Neuronal stem cell (in vitro differentiated cells): ENCODE results near the gene CRYAB.

Source experiments
- DNase-seq: peaks from one replicate; pipeline ENCODE4 v3.0.0-alpha.2; 2013; ENCODE audit warnings: low spot score
- H2AFZ ChIP-seq: one replicate; pipeline ENCODE4 v1.6.1; 2013; ENCODE audit warnings: mild to moderate bottlenecking, low read length, inconsistent platforms
- H2AK5ac ChIP-seq: 2 replicates; pipeline ENCODE4 v1.6.1; 2013; ENCODE audit warnings: low read depth, mild to moderate bottlenecking, inconsistent platforms, low read length, moderate library complexity, mixed read lengths
- H2BK120ac ChIP-seq: 2 replicates; pipeline ENCODE4 v1.6.1; 2013; ENCODE audit warnings: low read depth, mild to moderate bottlenecking, inconsistent platforms, low read length, moderate library complexity, mixed read lengths
- H2BK12ac ChIP-seq: one replicate; pipeline ENCODE4 v1.6.1; 2013; ENCODE audit warnings: low read length, inconsistent platforms
- H2BK15ac ChIP-seq: 2 replicates; pipeline ENCODE4 v1.6.1; 2013; ENCODE audit warnings: mild to moderate bottlenecking, low read length, inconsistent platforms, mixed read lengths
- H2BK5ac ChIP-seq: one replicate; pipeline ENCODE4 v1.6.1; 2013; ENCODE audit warnings: inconsistent platforms, mild to moderate bottlenecking, low read length, moderate library complexity
- H3K14ac ChIP-seq: one replicate; pipeline ENCODE4 v1.6.1; 2013; ENCODE audit warnings: low read length, inconsistent platforms
- H3K18ac ChIP-seq: 2 replicates; pipeline ENCODE4 v1.6.1; 2013; ENCODE audit warnings: low read length, inconsistent platforms
- H3K23ac ChIP-seq: 2 replicates; pipeline ENCODE4 v1.6.1; 2013; ENCODE audit warnings: low read depth, mild to moderate bottlenecking, mixed read lengths, low read length, inconsistent platforms; ENCODE audit not compliant: poor library complexity
- H3K27ac ChIP-seq: replicated peaks from 3 replicates; pipeline ENCODE4 v1.5.1; 2013; ENCODE audit warnings: low read length, inconsistent platforms
- H3K27me3 ChIP-seq, 3 experiments: 2 replicates each; pipeline ENCODE4 v1.6.1; 2013; ENCODE audit warnings: low read length in 3 of 3, mild to moderate bottlenecking in 2 of 3, inconsistent platforms in 1 of 3, low read depth in 1 of 3, mixed read lengths in 1 of 3, moderate library complexity in 1 of 3; ENCODE audit not compliant: control insufficient read depth in 3 of 3, insufficient read depth in 3 of 3
- H3K36me3 ChIP-seq, 2 donors: replicated peaks in 1 of 2; 2 replicates each; pipeline ENCODE4 v1.6.1; 2013; ENCODE audit warnings: low read length in 2 of 2; ENCODE audit not compliant: control insufficient read depth in 2 of 2, insufficient read depth in 2 of 2
- H3K4ac ChIP-seq: 2 replicates; pipeline ENCODE4 v1.6.1; 2013; ENCODE audit warnings: inconsistent platforms, mild to moderate bottlenecking, low read length, moderate library complexity
- H3K4me1 ChIP-seq, 2 donors: 1 replicate in 1 of 2; 2 replicates in 1 of 2; pipeline ENCODE4 v1.6.1; 2013; ENCODE audit warnings: low read length in 2 of 2, low read depth in 1 of 2; ENCODE audit not compliant: control insufficient read depth in 2 of 2, insufficient read depth in 1 of 2
- H3K4me2 ChIP-seq: one replicate; pipeline ENCODE4 v1.6.1; 2013; ENCODE audit warnings: mild to moderate bottlenecking, low read length, inconsistent platforms; ENCODE audit not compliant: insufficient read depth, poor library complexity, severe bottlenecking
- H3K4me3 ChIP-seq, 2 donors: 2 replicates each; pipeline ENCODE4 v1.5.1; 2013; ENCODE audit warnings: low read length in 2 of 2, mild to moderate bottlenecking in 2 of 2, inconsistent platforms in 1 of 2, moderate library complexity in 1 of 2
- H3K79me1 ChIP-seq: one replicate; pipeline ENCODE4 v1.6.1; 2013; ENCODE audit warnings: low read depth, mild to moderate bottlenecking, inconsistent platforms, low read length, moderate library complexity
- H3K9ac ChIP-seq: one replicate; pipeline ENCODE4 v1.6.1; 2013; ENCODE audit warnings: mild to moderate bottlenecking, low read depth, low read length, inconsistent platforms; ENCODE audit not compliant: poor library complexity
- H3K9me3 ChIP-seq, 2 donors: replicated peaks in 1 of 2; 2 replicates each; pipeline versions ENCODE3 to v1.6.1; 2013; ENCODE audit warnings: low read length in 2 of 2, mild to moderate bottlenecking in 2 of 2, inconsistent platforms in 1 of 2, low read depth in 1 of 2, mixed read lengths in 1 of 2, moderate library complexity in 1 of 2; ENCODE audit not compliant: control insufficient read depth in 2 of 2, insufficient read depth in 1 of 2
- H4K8ac ChIP-seq: one replicate; pipeline ENCODE4 v1.6.1; 2013; ENCODE audit warnings: low read depth, mild to moderate bottlenecking, inconsistent platforms, low read length, moderate library complexity
- H4K91ac ChIP-seq: one replicate; pipeline ENCODE4 v1.6.1; 2013; ENCODE audit warnings: low read length, low read depth, mild to moderate bottlenecking, inconsistent platforms; ENCODE audit not compliant: poor library complexity
- WGBS, 2 donors: extraction: QIAGEN DNeasy Blood & Tissue Kit; methylation state at CpG; one replicate each; pipeline ENCODE4 v1.1.7; 2013; ENCODE audit warnings: missing lambda C conversion rate in 2 of 2, mixed read lengths in 1 of 2; ENCODE audit not compliant: insufficient read length in 2 of 2, insufficient replicate concordance in 1 of 2; ENCODE audit errors: extremely low coverage in 2 of 2; 5-methylcytosine and 5-hydroxymethylcytosine counted together

CRYAB gene

GRCh38 chr11:111870886-111871692 is 40.5 kb downstream of the CRYAB start, which contains the start of gene ALG9:
Gene ALG9 (minus strand): TSS chr11:111871581. CDS start chr11:111871482, 99 bp downstream.
- no peak within 1 kb of the TSS for H2BK12ac ChIP-seq
- H4K8ac ChIP-seq: no peak within 1 kb of the TSS
- no peak within 1 kb of the TSS for H3K14ac ChIP-seq
- H2BK5ac ChIP-seq: no peak within 1 kb of the TSS
- H3K9ac ChIP-seq: peak within 1 kb of the TSS; percentile 87
- peak within 1 kb of the TSS; percentile 75 for H3K27ac ChIP-seq
- no peak within 1 kb of the TSS for H4K91ac ChIP-seq
- peak within 1 kb of the TSS; percentile 82 to 88 for H3K4me3 ChIP-seq
- no peak within 1 kb of the TSS for H2AK5ac ChIP-seq
- DNase-seq: peak; percentile 68
- H3K4ac ChIP-seq: no peak within 1 kb of the TSS
- no peak within 1 kb of the TSS for H2BK15ac ChIP-seq
- no CpG with 5 or more reads among the region's 51 CpGs for WGBS, 2 donors
- H3K9me3 ChIP-seq: no peaks in the 10 kb centered on the region
- H2AFZ ChIP-seq: peak within 1 kb of the TSS; percentile 100
- H2BK120ac ChIP-seq: no peak within 1 kb of the TSS
- no peaks in the 10 kb centered on the region for H3K79me1 ChIP-seq
- H3K23ac ChIP-seq: peak within 1 kb of the TSS; percentile 66
- H3K4me2 ChIP-seq: peak within 1 kb of the TSS; percentile 41
- H3K36me3 ChIP-seq: peaks cover 7 to 40% of the 10 kb centered on the region in 2 donors
- no peaks in the 10 kb centered on the region for H3K4me1 ChIP-seq
- no peaks in the 10 kb centered on the region for H3K27me3 ChIP-seq
- H3K18ac ChIP-seq: peak within 1 kb of the TSS; percentile 78

- no peak overlapping the region for H3K27ac ChIP-seq
- no peak overlapping the region for H2AK5ac ChIP-seq
- no peaks in the 10 kb centered on the region for H3K27me3 ChIP-seq
- no peak overlapping the region for H4K91ac ChIP-seq
- no peaks in the 10 kb centered on the region for H3K79me1 ChIP-seq
- H3K4me3 ChIP-seq: peak overlapping the region; percentile 82 to 88
- no peaks in the 10 kb centered on the region for H3K4me1 ChIP-seq
- peaks cover 7 to 43% of the 10 kb centered on the region in 2 donors for H3K36me3 ChIP-seq
- no peak overlapping the region for H3K18ac ChIP-seq
- H2BK120ac ChIP-seq: no peak overlapping the region
- H2BK12ac ChIP-seq: no peak overlapping the region
- no peak overlapping the region for H3K4ac ChIP-seq
- no peak overlapping the region for H4K8ac ChIP-seq
- no peak for DNase-seq
- no peak overlapping the region for H3K14ac ChIP-seq
- peak overlapping the region; percentile 41 for H3K4me2 ChIP-seq
- H3K9ac ChIP-seq: peak overlapping the region; percentile 87
- H3K9me3 ChIP-seq: no peaks in the 10 kb centered on the region
- H2AFZ ChIP-seq: peak overlapping the region; percentile 100
- no peak overlapping the region for H3K23ac ChIP-seq
- H2BK5ac ChIP-seq: no peak overlapping the region
- no peak overlapping the region for H2BK15ac ChIP-seq
Observed at GRCh38 chr11:111870522-111870885, 41.1 kb downstream of the CRYAB start.

- H3K27me3 ChIP-seq: no peaks in the 10 kb centered on the region
- no peak overlapping the region for H3K4ac ChIP-seq
- peak overlapping the region in 1 of 2 donors; percentile 82 for H3K4me3 ChIP-seq
- no peak overlapping the region for H2BK5ac ChIP-seq
- H3K9ac ChIP-seq: no peak overlapping the region
- no peak overlapping the region for H3K14ac ChIP-seq
- no peak overlapping the region for H4K91ac ChIP-seq
- H2BK120ac ChIP-seq: no peak overlapping the region
- no peak overlapping the region for H3K4me2 ChIP-seq
- H3K9me3 ChIP-seq: no peaks in the 10 kb centered on the region
- no peaks in the 10 kb centered on the region for H3K79me1 ChIP-seq
- H4K8ac ChIP-seq: no peak overlapping the region
- DNase-seq: no peak
- no peak overlapping the region for H3K27ac ChIP-seq
- no peak overlapping the region for H2BK15ac ChIP-seq
- H2AK5ac ChIP-seq: no peak overlapping the region
- H3K4me1 ChIP-seq: no peaks in the 10 kb centered on the region
- WGBS, 2 donors: no CpG with 5 or more reads among the region's 1 CpG
- no peak overlapping the region for H3K23ac ChIP-seq
- no peak overlapping the region for H2BK12ac ChIP-seq
- H3K18ac ChIP-seq: no peak overlapping the region
- peaks cover 7 to 43% of the 10 kb centered on the region in 2 donors for H3K36me3 ChIP-seq
- no peak overlapping the region for H2AFZ ChIP-seq
Observed at GRCh38 chr11:111870113-111870512, 41.5 kb downstream of the CRYAB start.

- H3K4me2 ChIP-seq: no peak overlapping the region
- H3K36me3 ChIP-seq: peaks cover 8 to 88% of the 10 kb centered on the region in 2 donors
- no peaks in the 10 kb centered on the region for H3K9me3 ChIP-seq
- H2BK15ac ChIP-seq: no peak overlapping the region
- no peak overlapping the region for H2BK120ac ChIP-seq
- no peak overlapping the region for H3K14ac ChIP-seq
- no peak overlapping the region for H4K91ac ChIP-seq
- no peak overlapping the region for H2BK12ac ChIP-seq
- H2AFZ ChIP-seq: no peak overlapping the region
- no peak overlapping the region for H3K9ac ChIP-seq
- no peak overlapping the region for H2BK5ac ChIP-seq
- H3K18ac ChIP-seq: no peak overlapping the region
- no peak overlapping the region for H3K4ac ChIP-seq
- no peak overlapping the region for H4K8ac ChIP-seq
- WGBS, 2 donors: no CpG with 5 or more reads among the region's 3 CpGs
- H3K23ac ChIP-seq: no peak overlapping the region
- no peak overlapping the region for H2AK5ac ChIP-seq
- H3K79me1 ChIP-seq: no peaks in the 10 kb centered on the region
- H3K4me3 ChIP-seq: no peak overlapping the region
- H3K27ac ChIP-seq: no peak overlapping the region
- no peaks in the 10 kb centered on the region for H3K27me3 ChIP-seq
- H3K4me1 ChIP-seq: no peaks in the 10 kb centered on the region
- DNase-seq: no peak
Observed at GRCh38 chr11:111860257-111860656, 51.3 kb downstream of the CRYAB start.
